GM12878 (cell line): ENCODE data around the gene ZNF592. TPM values are rescaled to one million over a fixed set of nuclear protein-coding genes. Genes with fewer than 3 reads are reported as not detected.

Experiments used
- ATAC-seq: fragments of 200-7000 bp; cut with Tn5 transposase; 3 replicates; pipeline ENCODE4 v1.9.1; 2020; ENCODE audit warnings: mild to moderate bottlenecking, moderate library complexity
- BruUV-seq: library from RNA; stranded (reverse); fragments of 400-500 nt; replicated peaks from 2 replicates; lab custom pipeline; 2021; lab: Mats Ljungman, UMichigan
- CTCF ChIA-PET: fragments of 300-600 bp; sonication (Branson Sonifier 250); formaldehyde crosslinking; extraction: SDS; loops from one replicate; lab custom pipeline; 2021; ENCODE audit warnings: inconsistent platforms; lab: Yijun Ruan, JAX
- POLR2A ChIA-PET: fragments of 350-600 bp; formaldehyde crosslinking; extraction: SDS; loops from one replicate; lab custom pipeline; 2021; ENCODE audit warnings: inconsistent platforms; lab: Charles Lee
- RAD21 ChIA-PET: fragments of 300-600 bp; sonication (Branson Sonifier 250); formaldehyde crosslinking; loops from one replicate; lab custom pipeline; 2023; ENCODE audit warnings: antibody characterized with exemption; ENCODE audit not compliant: unreplicated experiment; lab: Charles Lee
- SMC1A ChIA-PET: fragments of 300-600 bp; sonication (Branson Sonifier 250); formaldehyde crosslinking; loops from one replicate; lab custom pipeline; 2023; ENCODE audit not compliant: unreplicated experiment, uncharacterized antibody; lab: Charles Lee
- DNase-seq: peaks from one replicate; pipeline ENCODE4 v3.0.0-alpha.2; 2011; ENCODE audit warnings: low read depth, low spot score
- FAIRE-seq: peaks from 3 replicates; lab custom pipeline; 2011; peaks lifted over from hg19 to GRCh38; lab: Jason Lieb, UNC
- H2AFZ ChIP-seq: 2 replicates; pipeline ENCODE4 v1.6.0; 2011; ENCODE audit warnings: low read depth, low read length, control low read depth; ENCODE audit not compliant: control insufficient read depth
- H3K27ac ChIP-seq: 2 replicates; pipeline ENCODE4 v1.5.1; 2011; ENCODE audit warnings: control low read depth; ENCODE audit not compliant: control insufficient read depth, insufficient read depth
- H3K27me3 ChIP-seq, 2 experiments: replicated peaks in 1 of 2; 2 replicates each; pipeline versions ENCODE4 v1.6.0 to v1.6.1; 2011; ENCODE audit warnings: low read length in 1 of 2; ENCODE audit not compliant: control insufficient read depth in 2 of 2, insufficient read depth in 2 of 2
- H3K36me3 ChIP-seq, 2 experiments: 2 replicates each; pipeline ENCODE4 v1.5.1; 2011; ENCODE audit warnings: low read length in 1 of 2; ENCODE audit not compliant: control insufficient read depth in 2 of 2, insufficient read depth in 2 of 2
- H3K4me1 ChIP-seq: 2 replicates; pipeline ENCODE4 v1.6.1; 2011; ENCODE audit warnings: mild to moderate bottlenecking, low read length, moderate library complexity, mixed read lengths; ENCODE audit not compliant: control insufficient read depth, insufficient read depth
- H3K4me2 ChIP-seq: 2 replicates; pipeline ENCODE4 v1.6.0; 2011; ENCODE audit warnings: control low read depth; ENCODE audit not compliant: control insufficient read depth, insufficient read depth
- H3K4me3 ChIP-seq: fragments of 200-600 bp; sonication (generic); 2 replicates; pipeline ENCODE4 v1.5.1; 2016
- H3K79me2 ChIP-seq: 2 replicates; pipeline ENCODE4 v1.6.0; 2011; ENCODE audit warnings: low read length; ENCODE audit not compliant: control insufficient read depth, insufficient read depth
- H3K9ac ChIP-seq: 2 replicates; pipeline ENCODE4 v1.8.0; 2011; ENCODE audit warnings: low read length, control low read depth, mixed read lengths; ENCODE audit not compliant: control insufficient read depth, insufficient read depth
- H3K9me3 ChIP-seq: replicated peaks from 3 replicates; pipeline ENCODE4 v1.5.1; 2011; ENCODE audit warnings: mild to moderate bottlenecking, low read length; ENCODE audit not compliant: control insufficient read depth, insufficient read depth
- H4K20me1 ChIP-seq: 2 replicates; pipeline ENCODE4 v1.6.0; 2011; ENCODE audit not compliant: control insufficient read depth, insufficient read depth
- BMI1 ChIP-seq: fragments of 450-650 bp; IDR thresholded peaks from 2 replicates; pipeline ENCODE4 v1.6.1; 2016; ENCODE audit warnings: mild to moderate bottlenecking, moderate library complexity, borderline replicate concordance
- EED ChIP-seq: sonication (generic); IDR thresholded peaks from 2 replicates; pipeline ENCODE4 v1.6.1; 2016; ENCODE audit warnings: antibody characterized with exemption, low read depth
- FOXK2 ChIP-seq: fragments of 450-650 bp; IDR thresholded peaks from 2 replicates; pipeline ENCODE4 v1.6.1; 2017; ENCODE audit warnings: mild to moderate bottlenecking, moderate library complexity
- HDAC2 ChIP-seq: fragments of 200-600 bp; sonication (generic); IDR thresholded peaks from 2 replicates; pipeline ENCODE4 v1.6.1; 2017
- HDGF ChIP-seq: fragments of 450-650 bp; IDR thresholded peaks from 2 replicates; pipeline ENCODE4 v1.6.1; 2016; ENCODE audit warnings: antibody characterized with exemption
- MEF2B ChIP-seq: fragments of 450-650 bp; IDR thresholded peaks from 2 replicates; pipeline ENCODE4 v1.6.1; 2018; ENCODE audit warnings: mild to moderate bottlenecking, moderate library complexity; ENCODE audit not compliant: partially characterized antibody, poor library complexity, severe bottlenecking
- MTA2 ChIP-seq: fragments of 450-650 bp; IDR thresholded peaks from 2 replicates; pipeline ENCODE4 v1.6.1; 2016; ENCODE audit warnings: low read depth, mild to moderate bottlenecking, moderate library complexity
- MXI1 ChIP-seq: fragments of 150-350 bp; IDR thresholded peaks from 2 replicates; pipeline ENCODE4 v1.6.1; 2011; ENCODE audit warnings: low read depth, mild to moderate bottlenecking, inconsistent platforms, low read length, improper control_type of control experiment
- MYB ChIP-seq: fragments of 150-350 bp; IDR thresholded peaks from 2 replicates; pipeline ENCODE4 v1.6.1; 2014; ENCODE audit warnings: mild to moderate bottlenecking, low read depth, low read length, borderline replicate concordance
- NR2C2 ChIP-seq: IDR thresholded peaks from 2 replicates; pipeline ENCODE4 v1.6.1; 2011; ENCODE audit warnings: borderline replicate concordance, low read depth; ENCODE audit not compliant: control insufficient read depth, insufficient read length
- SREBF2 ChIP-seq: IDR thresholded peaks from 2 replicates; pipeline ENCODE4 v1.6.1; 2012; ENCODE audit warnings: mild to moderate bottlenecking, low read length
- TAF1 ChIP-seq: IDR thresholded peaks from 2 replicates; pipeline ENCODE4 v1.6.1; 2011; ENCODE audit warnings: mild to moderate bottlenecking, low read depth, low read length, borderline replicate concordance
- WRNIP1 ChIP-seq: IDR thresholded peaks from 2 replicates; pipeline ENCODE4 v1.6.1; 2011; ENCODE audit warnings: low read depth, low read length, improper control_type of control experiment, borderline replicate concordance
- ZNF274 ChIP-seq: IDR thresholded peaks from one replicate; pipeline ENCODE4 v1.8.0; 2011; ENCODE audit not compliant: insufficient read length, insufficient read depth
- ZSCAN29 ChIP-seq: fragments of 450-650 bp; IDR thresholded peaks from 2 replicates; pipeline ENCODE4 v1.6.1; 2017; ENCODE audit warnings: mild to moderate bottlenecking, moderate library complexity
- WGBS: methylation state at CpG from one replicate; pipeline ENCODE4 v1.1.6; 2016; ENCODE audit warnings: low lambda C conversion rate; ENCODE audit not compliant: insufficient replicate concordance, insufficient coverage; ENCODE audit errors: missing lambda C conversion rate; 5-methylcytosine and 5-hydroxymethylcytosine counted together
- in situ Hi-C: fragments of 300-500 bp; cut with MboI; formaldehyde crosslinking; loops from 9 replicates; pipeline ENCODE4 v1.14.3; 2018; ENCODE audit warnings: mixed read lengths
- intact Hi-C: fragments of 100-400 bp; cut with micrococcal nuclease; formaldehyde crosslinking; loops from one replicate; pipeline ENCODE4 v1.14.2; 2022; ENCODE audit not compliant: unreplicated experiment
- polyA plus RNA-seq, 11 experiments: library from polyadenylated mRNA; depleted of rRNA in 4 of 11; unstranded in 6 of 11; stranded (reverse) in 5 of 11; fragments of >200 nt; fragmentation: Nextera tagmentation in 4 of 11; fragmentation: Illumina TruSeq in 1 of 11; extraction: Ambion mirVana in 4 of 11; extraction: Trizol in 1 of 11; gene quantifications; 1 replicate in 1 of 11; 2 replicates in 10 of 11; pipeline versions ENCODE4 v1.2.1 to v1.2.3, GENCODE V29; 2011 to 2016; ENCODE audit warnings: inconsistent platforms in 2 of 11, missing spikeins in 2 of 11, low read depth in 1 of 11
- total RNA-seq, 4 experiments: library from RNA; depleted of rRNA in 3 of 4; stranded (reverse); fragments of >200 nt in 3 of 4; fragmentation: Illumina TruSeq in 1 of 4; extraction: Trizol in 1 of 4; gene quantifications; 2 replicates each; pipeline versions ENCODE4 v1.2.1 to v1.2.3, GENCODE V29; 2013 to 2021
- TF ChIP-seq, protein P1 (sequence below): fragments of 450-650 bp; IDR thresholded peaks from 2 replicates; pipeline ENCODE4 v1.6.1; 2017; ENCODE audit warnings: mild to moderate bottlenecking, moderate library complexity

The ZNF592 gene
- total and polyA plus RNA-seq, 10 of the 15 experiments (the other 5 are each of a cell fraction or from before 2014, with no cell fraction given) = 0.95 to 23.7 (median 8.6) TPM

- H3K9me3 ChIP-seq = no peaks in the 10 kb centered on the region
- intact Hi-C loops (no loop called here), in situ Hi-C loops (no loop called here)
- RAD21 ChIA-PET = no interaction called here
- no peak overlapping the region for H3K4me3 ChIP-seq
- no peaks in the 10 kb centered on the region for H3K4me1 ChIP-seq
- no peak overlapping the region for H3K4me2 ChIP-seq
- no peak overlapping the region for H3K9ac ChIP-seq
- no peaks in the 10 kb centered on the region for H3K36me3 ChIP-seq
- CTCF ChIA-PET = interaction anchor here (0.6 kb wide), 1 partner anchor 61 kb away, joined by 4 read pairs; no protein-coding TSS in a partner anchor
- WGBS = 95% methylated on average over 1 of the region's 1 CpG
- no peak for TF ChIP-seq MYB
- no peak for TF ChIP-seq MEF2B
- no peak overlapping the region for H3K27ac ChIP-seq
- FAIRE-seq (no peak), ATAC-seq (no peak), DNase-seq (no peak)
- POLR2A ChIA-PET = no interaction called here
- H3K79me2 ChIP-seq = no peaks in the 10 kb centered on the region
- no peaks in the 10 kb centered on the region for H4K20me1 ChIP-seq
- no peak overlapping the region for H2AFZ ChIP-seq
- H3K27me3 ChIP-seq = no peaks in the 10 kb centered on the region; a peak in 1 of 4 replicates
- SMC1A ChIA-PET = interaction anchor here (1.2 kb wide), 1 partner anchor 214 kb away, joined by 3 read pairs; no protein-coding TSS in a partner anchor
- BruUV-seq = no TSS peak
Observed at GRCh38 chr15:84813435-84813834, 65.0 kb downstream of the ZNF592 start.

- POLR2A ChIA-PET = no interaction called here
- intact Hi-C loops = no loop called here
- DNase-seq = no peak
- SMC1A ChIA-PET = interaction anchor here (1.2 kb wide), 1 partner anchor 215 kb away, joined by 3 read pairs; no protein-coding TSS in a partner anchor
- Histone ChIP-seq H3K4me1 (no peaks in the 10 kb centered on the region), H4K20me1 (no peaks in the 10 kb centered on the region), H2AFZ (no peak overlapping the region), H3K9me3 (no peaks in the 10 kb centered on the region), H3K27me3 (no peaks in the 10 kb centered on the region; a peak in 1 of 4 replicates), H3K27ac (no peak overlapping the region), H3K79me2 (no peaks in the 10 kb centered on the region), H3K9ac (no peak overlapping the region), H3K4me3 (no peak overlapping the region), H3K4me2 (no peak overlapping the region), H3K36me3 (no peaks in the 10 kb centered on the region)
- BruUV-seq = no TSS peak
- CTCF ChIA-PET = no interaction called here
- ATAC-seq = no peak; the same call in 1 of the 3 replicates
- 0% methylated on average over 1 of the region's 1 CpG for WGBS
- RAD21 ChIA-PET = no interaction called here
- in situ Hi-C loops = no loop called here
- FAIRE-seq = no peak
- TF ChIP-seq TAF1 (no peak), EED (no peak), HDGF (no peak), ZNF274 (no peak), FOXK2 (no peak), WRNIP1 (no peak), MXI1 (no peak), MEF2B (no peak), BMI1 (no peak), MTA2 (no peak), ZSCAN29 (no peak), HDAC2 (no peak), SREBF2 (no peak), NR2C2 (no peak)
- TF ChIP-seq, protein P1, sequence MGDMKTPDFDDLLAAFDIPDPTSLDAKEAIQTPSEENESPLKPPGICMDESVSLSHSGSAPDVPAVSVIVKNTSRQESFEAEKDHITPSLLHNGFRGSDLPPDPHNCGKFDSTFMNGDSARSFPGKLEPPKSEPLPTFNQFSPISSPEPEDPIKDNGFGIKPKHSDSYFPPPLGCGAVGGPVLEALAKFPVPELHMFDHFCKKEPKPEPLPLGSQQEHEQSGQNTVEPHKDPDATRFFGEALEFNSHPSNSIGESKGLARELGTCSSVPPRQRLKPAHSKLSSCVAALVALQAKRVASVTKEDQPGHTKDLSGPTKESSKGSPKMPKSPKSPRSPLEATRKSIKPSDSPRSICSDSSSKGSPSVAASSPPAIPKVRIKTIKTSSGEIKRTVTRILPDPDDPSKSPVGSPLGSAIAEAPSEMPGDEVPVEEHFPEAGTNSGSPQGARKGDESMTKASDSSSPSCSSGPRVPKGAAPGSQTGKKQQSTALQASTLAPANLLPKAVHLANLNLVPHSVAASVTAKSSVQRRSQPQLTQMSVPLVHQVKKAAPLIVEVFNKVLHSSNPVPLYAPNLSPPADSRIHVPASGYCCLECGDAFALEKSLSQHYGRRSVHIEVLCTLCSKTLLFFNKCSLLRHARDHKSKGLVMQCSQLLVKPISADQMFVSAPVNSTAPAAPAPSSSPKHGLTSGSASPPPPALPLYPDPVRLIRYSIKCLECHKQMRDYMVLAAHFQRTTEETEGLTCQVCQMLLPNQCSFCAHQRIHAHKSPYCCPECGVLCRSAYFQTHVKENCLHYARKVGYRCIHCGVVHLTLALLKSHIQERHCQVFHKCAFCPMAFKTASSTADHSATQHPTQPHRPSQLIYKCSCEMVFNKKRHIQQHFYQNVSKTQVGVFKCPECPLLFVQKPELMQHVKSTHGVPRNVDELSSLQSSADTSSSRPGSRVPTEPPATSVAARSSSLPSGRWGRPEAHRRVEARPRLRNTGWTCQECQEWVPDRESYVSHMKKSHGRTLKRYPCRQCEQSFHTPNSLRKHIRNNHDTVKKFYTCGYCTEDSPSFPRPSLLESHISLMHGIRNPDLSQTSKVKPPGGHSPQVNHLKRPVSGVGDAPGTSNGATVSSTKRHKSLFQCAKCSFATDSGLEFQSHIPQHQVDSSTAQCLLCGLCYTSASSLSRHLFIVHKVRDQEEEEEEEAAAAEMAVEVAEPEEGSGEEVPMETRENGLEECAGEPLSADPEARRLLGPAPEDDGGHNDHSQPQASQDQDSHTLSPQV = no peak
Observed at GRCh38 chr15:84813931-84814330, 65.5 kb downstream of the ZNF592 start.
